Subcutaneous abdominal adipose tissue (tissue), 5 donors: Measurements from ENCODE around the gene CASTOR1.

Experiments used
- H3K27ac ChIP-seq: one replicate; pipeline ENCODE4 v1.7.0; 2013; ENCODE audit warnings: low read depth, mild to moderate bottlenecking, inconsistent platforms, low read length, moderate library complexity
- H3K27me3 ChIP-seq, 5 donors: one replicate each; pipeline ENCODE4 v1.7.0; 2013; ENCODE audit warnings: low read length in 5 of 5, inconsistent platforms in 1 of 5; ENCODE audit not compliant: control insufficient read depth in 5 of 5, insufficient read depth in 4 of 5
- H3K36me3 ChIP-seq, 5 donors: one replicate each; pipeline ENCODE4 v1.7.0; 2013; ENCODE audit warnings: low read length in 5 of 5; ENCODE audit not compliant: control insufficient read depth in 5 of 5, insufficient read depth in 5 of 5
- H3K4me1 ChIP-seq, 5 donors: one replicate each; pipeline ENCODE4 v1.7.0; 2013; ENCODE audit warnings: low read length in 5 of 5, mild to moderate bottlenecking in 3 of 5, moderate library complexity in 1 of 5; ENCODE audit not compliant: control insufficient read depth in 5 of 5, insufficient read depth in 5 of 5
- H3K4me3 ChIP-seq, 5 donors: one replicate each; pipeline ENCODE4 v1.7.0; 2013; ENCODE audit warnings: low read length in 5 of 5, low read depth in 1 of 5
- H3K9ac ChIP-seq, 5 donors: one replicate each; pipeline ENCODE4 v1.7.0; 2013; ENCODE audit warnings: low read length in 5 of 5, mild to moderate bottlenecking in 4 of 5, moderate library complexity in 3 of 5
- H3K9me3 ChIP-seq, 5 donors: one replicate each; pipeline ENCODE4 v1.7.0; 2013; ENCODE audit warnings: low read length in 5 of 5; ENCODE audit not compliant: control insufficient read depth in 5 of 5
- donor health status: healthy.
- donor health status: healthy.
- donor health status: healthy.
- donor health status: healthy.
- donor health status: healthy.

CASTOR1 gene

GRCh38 chr22:30293026-30293425 is 3.7 kb upstream of the CASTOR1 start:
- Histone ChIP-seq H3K4me3 (no peak overlapping the region), H3K36me3 (peaks cover 0 to 66% (median 60%) of the 10 kb centered on the region in 5 donors), H3K9me3 (no peaks in the 10 kb centered on the region), H3K9ac (no peak overlapping the region), H3K27ac (no peak overlapping the region), H3K4me1 (peaks cover 15 to 41% (median 37%) of the 10 kb centered on the region in 5 donors), H3K27me3 (no peaks in the 10 kb centered on the region)

DNA sequence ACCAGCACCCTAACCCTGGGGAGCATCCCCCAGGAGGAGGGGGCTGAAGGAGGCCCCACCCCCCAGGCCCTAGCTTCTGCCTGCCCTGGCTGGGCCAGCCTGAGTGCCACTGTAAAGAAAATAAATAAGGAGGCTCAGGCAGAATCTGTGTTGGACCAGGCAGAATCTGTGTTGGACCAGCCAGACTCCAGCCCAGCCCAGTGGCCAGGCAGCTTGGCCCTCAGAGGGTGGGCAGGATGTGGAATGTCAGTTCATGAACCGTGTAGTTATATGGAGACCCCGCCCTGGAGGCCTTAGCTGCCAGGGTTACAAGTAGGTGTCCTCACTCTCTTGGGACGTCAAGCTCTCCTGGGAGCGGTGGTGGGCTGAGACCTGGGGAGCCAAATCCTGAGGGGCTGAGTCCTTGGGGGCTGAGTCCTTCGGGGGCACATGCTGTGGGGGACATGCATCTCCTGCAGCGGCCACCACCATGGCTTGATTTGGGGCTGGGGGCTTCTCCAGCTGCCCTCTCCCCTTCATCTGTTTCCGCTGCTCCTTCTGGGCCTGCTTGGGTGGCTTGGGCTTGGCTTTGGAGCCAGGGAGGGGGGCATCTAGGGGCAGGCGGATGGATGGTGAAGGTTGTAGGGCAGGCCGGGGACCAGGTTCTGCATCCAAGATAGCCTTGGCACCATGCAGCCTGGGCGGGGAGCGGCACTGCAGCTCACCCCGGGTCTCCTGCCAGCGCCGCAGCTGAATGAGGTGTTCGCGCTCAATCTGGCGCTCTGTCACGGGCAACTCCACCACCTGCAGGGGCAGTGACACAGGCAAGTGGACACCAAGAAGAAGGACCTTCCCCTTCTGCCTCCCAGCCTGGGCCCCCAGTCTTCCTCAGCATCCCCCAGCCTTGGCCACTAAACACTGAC is 3.0 kb upstream of the CASTOR1 start:
- H3K27ac ChIP-seq, result peak overlapping the region; percentile 77

GRCh38 chr22:30291058-30291892 is 2.0 kb upstream of the CASTOR1 start:
- Histone ChIP-seq H3K4me1 (peaks cover 15 to 52% (median 44%) of the 10 kb centered on the region in 5 donors), H3K9me3 (no peaks in the 10 kb centered on the region), H3K9ac (peak overlapping the region in 4 of 5 donors; percentile 33 to 60 (median 48)), H3K27me3 (no peaks in the 10 kb centered on the region), H3K4me3 (peak overlapping the region in 1 of 5 donors; percentile 81), H3K27ac (peak overlapping the region; percentile 77), H3K36me3 (peaks cover 0 to 53% (median 47%) of the 10 kb centered on the region in 5 donors)

More for the DNA sequence above, 3.0 kb upstream of the CASTOR1 start:
- Histone ChIP-seq H3K9me3 (no peaks in the 10 kb centered on the region), H3K27me3 (no peaks in the 10 kb centered on the region), H3K4me3 (no peak overlapping the region), H3K4me1 (peaks cover 15 to 48% (median 44%) of the 10 kb centered on the region in 5 donors), H3K36me3 (peaks cover 0 to 59% (median 53%) of the 10 kb centered on the region in 5 donors), H3K9ac (peak overlapping the region in 1 of 5 donors; percentile 60)

GRCh38 chr22:30290342-30291057 is 1.2 kb upstream of the CASTOR1 start:
- Histone ChIP-seq H3K4me1 (peaks cover 15 to 52% (median 44%) of the 10 kb centered on the region in 5 donors), H3K4me3 (peak overlapping the region in 4 of 5 donors; percentile 61 to 84 (median 72)), H3K27me3 (no peaks in the 10 kb centered on the region), H3K36me3 (peaks cover 0 to 52% (median 45%) of the 10 kb centered on the region in 5 donors), H3K9ac (peak overlapping the region in 4 of 5 donors; percentile 8 to 60 (median 42)), H3K27ac (peak overlapping the region; percentile 77), H3K9me3 (no peaks in the 10 kb centered on the region)

DNA sequence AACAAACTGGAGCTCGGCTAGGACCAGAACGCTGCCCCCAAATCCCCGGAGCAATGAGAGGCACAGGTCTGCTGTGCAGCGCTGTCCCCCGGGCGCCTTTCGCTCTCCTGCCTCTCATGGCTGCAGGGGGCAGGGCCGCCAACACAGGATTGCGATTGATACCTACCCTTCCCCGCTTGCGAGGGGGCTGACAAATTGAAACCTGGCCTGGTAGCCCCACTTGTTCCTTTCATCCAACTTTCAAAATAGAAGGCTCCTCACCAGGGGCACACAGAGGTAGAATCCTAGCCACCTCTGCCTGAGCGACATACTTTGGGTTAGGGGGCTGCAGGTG is 642 bp upstream of the CASTOR1 start:
- Histone ChIP-seq H3K4me3 (peak overlapping the region; percentile 42 to 84 (median 63)), H3K9me3 (no peaks in the 10 kb centered on the region), H3K9ac (peak overlapping the region in 3 of 5 donors; percentile 33 to 53 (median 43)), H3K27ac (peak overlapping the region; percentile 77), H3K27me3 (no peaks in the 10 kb centered on the region), H3K36me3 (peaks cover 0 to 52% (median 45%) of the 10 kb centered on the region in 5 donors), H3K4me1 (peaks cover 15 to 52% (median 44%) of the 10 kb centered on the region in 5 donors)

DNA sequence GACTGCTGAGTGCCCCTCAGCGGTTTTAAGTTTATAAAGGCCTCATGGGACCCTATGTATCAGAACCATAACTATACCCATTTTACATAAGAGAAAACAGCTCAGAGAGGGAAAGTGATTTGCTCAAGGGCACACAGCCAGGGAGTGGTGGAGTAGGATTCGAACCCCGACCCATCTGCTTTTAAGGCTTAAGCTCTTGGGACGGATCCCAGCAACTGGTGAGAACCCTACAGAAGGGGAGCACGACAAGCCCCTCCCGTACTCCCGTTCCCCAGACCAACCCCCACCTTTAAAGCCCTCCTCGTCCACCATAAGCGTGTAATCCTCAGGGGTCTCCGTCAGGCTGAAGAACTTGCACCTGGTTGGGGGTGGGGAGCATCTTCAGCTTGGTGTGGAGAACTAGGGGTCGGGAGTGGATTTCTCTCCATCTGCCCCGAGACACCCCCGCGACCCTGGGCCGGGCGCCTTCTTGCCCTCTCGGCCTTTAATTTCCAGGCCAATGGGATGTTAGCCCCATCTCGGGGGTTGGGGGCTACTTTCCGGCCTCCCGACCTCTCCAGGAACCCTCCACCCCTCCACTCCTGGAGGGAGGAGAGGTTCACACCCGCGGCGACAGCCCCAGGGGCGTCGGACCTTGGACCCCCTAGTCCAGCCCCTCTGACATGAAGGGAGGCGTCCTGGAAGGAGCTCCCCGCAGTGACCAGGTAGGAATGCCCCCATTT is 725 bp downstream of the CASTOR1 start:
- no peaks in the 10 kb centered on the region for H3K9me3 ChIP-seq
- peak overlapping the region in 4 of 5 donors; percentile 65 to 87 (median 82) for H3K9ac ChIP-seq
- H3K27me3 ChIP-seq, result no peaks in the 10 kb centered on the region
- H3K4me1 ChIP-seq, result peaks cover 15 to 52% (median 44%) of the 10 kb centered on the region in 5 donors
- peaks cover 0 to 47% (median 39%) of the 10 kb centered on the region in 5 donors for H3K36me3 ChIP-seq
- peak overlapping the region; percentile 71 to 84 (median 81) for H3K4me3 ChIP-seq
- H3K27ac ChIP-seq, result peak overlapping the region; percentile 76

DNA sequence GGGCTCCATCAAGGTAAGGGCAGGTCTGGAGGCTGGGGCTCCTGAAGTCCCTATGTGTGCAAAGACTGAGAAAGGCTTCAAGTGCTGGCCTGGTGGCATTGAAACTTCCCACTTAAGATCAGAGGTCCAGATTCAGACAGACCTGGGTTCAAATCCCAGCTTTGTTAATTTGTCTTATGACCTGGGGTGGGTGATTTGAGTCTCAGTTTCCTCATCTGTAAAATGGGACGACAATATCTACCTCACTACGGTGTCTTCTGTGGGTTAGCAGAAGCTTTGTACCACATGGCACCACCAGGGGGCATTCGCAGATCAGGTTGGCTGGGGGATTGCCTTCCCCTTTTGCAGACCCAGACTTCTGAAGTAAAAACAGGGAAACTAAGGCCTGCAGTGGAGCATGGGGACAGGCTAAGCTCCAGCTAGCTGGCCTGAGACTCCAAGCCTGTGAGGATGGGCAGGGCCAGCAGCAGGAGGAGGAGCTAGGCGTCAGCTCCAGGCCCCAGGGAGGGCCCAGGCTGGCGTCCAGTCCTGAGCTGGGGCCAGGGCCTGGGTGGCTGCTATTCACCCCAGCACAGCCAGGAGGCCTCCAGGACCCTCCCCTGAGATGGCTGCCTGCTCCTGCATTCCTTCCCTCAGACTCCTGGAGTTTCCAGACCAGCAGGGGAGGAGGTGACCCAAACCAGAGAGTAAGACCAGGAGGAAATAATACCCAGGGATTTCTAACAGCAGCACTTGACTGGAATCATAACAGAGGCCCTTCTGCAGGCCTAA is 1.5 kb downstream of the CASTOR1 start:
- Histone ChIP-seq H3K4me1 (peaks cover 15 to 60% (median 49%) of the 10 kb centered on the region in 5 donors), H3K4me3 (peak overlapping the region; percentile 71 to 84 (median 81)), H3K9ac (peak overlapping the region in 4 of 5 donors; percentile 65 to 87 (median 82)), H3K9me3 (no peaks in the 10 kb centered on the region), H3K27me3 (no peaks in the 10 kb centered on the region), H3K27ac (peak overlapping the region; percentile 76), H3K36me3 (peaks cover 0 to 39% (median 31%) of the 10 kb centered on the region in 5 donors)

DNA sequence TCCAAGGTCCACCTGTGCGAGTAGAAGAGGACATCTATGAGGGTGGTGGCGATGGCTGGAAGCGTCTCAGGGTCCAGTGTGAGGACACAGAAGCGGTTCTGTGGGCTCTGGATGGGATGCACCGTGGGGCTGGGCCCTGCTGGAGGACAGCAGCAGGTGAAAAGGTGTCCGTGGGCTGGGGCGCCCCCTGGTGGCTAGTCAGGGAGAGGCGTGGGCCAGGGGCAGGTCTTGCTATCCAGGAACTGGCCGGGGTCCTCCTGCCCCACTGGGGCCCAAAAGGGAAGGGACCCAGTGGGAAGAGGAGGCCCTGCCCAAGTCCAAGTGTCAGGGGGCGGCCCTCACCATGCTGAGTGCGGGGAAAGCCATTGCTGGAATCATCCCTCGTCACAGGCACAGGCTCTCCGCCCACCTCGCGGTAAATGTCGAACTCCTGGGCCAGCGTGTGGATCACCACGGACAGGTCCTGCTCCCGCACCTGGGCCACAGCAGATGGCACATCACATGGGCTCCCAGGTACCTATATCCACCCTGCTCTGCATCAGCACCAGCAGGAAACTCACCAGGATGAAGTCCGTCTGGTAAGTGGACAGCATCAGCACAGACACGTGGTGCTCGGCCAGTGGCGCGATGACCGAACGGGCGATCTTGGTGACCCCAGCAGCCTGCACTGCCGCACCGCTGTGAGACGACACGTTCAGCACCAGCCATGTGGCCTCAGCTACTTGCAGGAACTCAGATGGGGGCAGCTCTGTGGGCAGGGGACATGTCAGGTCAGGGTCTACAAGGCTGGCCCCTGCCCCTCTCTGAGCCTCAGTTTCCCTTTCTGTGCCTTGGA is 2.3 kb downstream of the CASTOR1 start:
- no peak overlapping the region for H3K9ac ChIP-seq
- no peak overlapping the region for H3K27ac ChIP-seq
- H3K27me3 ChIP-seq, result no peaks in the 10 kb centered on the region
- H3K36me3 ChIP-seq, result peaks cover 0 to 31% (median 23%) of the 10 kb centered on the region in 5 donors
- no peaks in the 10 kb centered on the region for H3K9me3 ChIP-seq
- peaks cover 15 to 62% (median 50%) of the 10 kb centered on the region in 5 donors for H3K4me1 ChIP-seq
- H3K4me3 ChIP-seq, result no peak overlapping the region
